Activated T-cell treated with anti-CD3 and anti-CD28 coated beads, Interleukin-2, amount 50 U/mL, for 4 hours (primary cell): Measurements from ENCODE around the gene TST. TPM values are rescaled to one million over a fixed set of nuclear protein-coding genes. Genes with fewer than 3 reads are reported as not detected.

Experiments
- ATAC-seq, 2 donors: fragments of 200-7000 bp; cut with Tn5 transposase; one replicate each; pipeline ENCODE4 v1.10.0; 2021
- DNase-seq: peaks from one replicate; pipeline ENCODE4 v3.0.0-alpha.2; 2020
- H3K27me3 Mint-ChIP-seq: one replicate; pipeline ENCODE4 v1.8.0; 2021; ENCODE audit warnings: low read depth, mixed read lengths
- H3K36me3 Mint-ChIP-seq: one replicate; pipeline ENCODE4 v1.8.0; 2022; ENCODE audit warnings: mixed read lengths; ENCODE audit not compliant: insufficient read depth
- H3K4me1 Mint-ChIP-seq: one replicate; pipeline ENCODE4 v1.8.0; 2021; ENCODE audit warnings: low read depth, mixed read lengths
- H3K4me3 Mint-ChIP-seq: one replicate; pipeline ENCODE4 v1.8.0; 2021; ENCODE audit warnings: mild to moderate bottlenecking, moderate library complexity, mixed read lengths
- H3K9me3 Mint-ChIP-seq: one replicate; pipeline ENCODE4 v1.8.0; 2021; ENCODE audit warnings: mixed read lengths
- total RNA-seq, 3 donors: library from RNA; stranded (reverse); gene quantifications; one replicate each; pipeline ENCODE4 v1.2.1, GENCODE V29; 2021

The TST gene
- total RNA-seq, 3 donors from 2014 or later, result 1.2 TPM

GRCh38 chr22:37030560-37031281 lies 11.5 kb upstream of the TST start:
- Mint-ChIP-seq H3K4me3 (no peak overlapping the region), H3K9me3 (no peaks in the 10 kb centered on the region), H3K36me3 (no peaks in the 10 kb centered on the region), H3K27me3 (peaks cover 10% of the 10 kb centered on the region), H3K4me1 (no peaks in the 10 kb centered on the region)
- ATAC-seq, result no peak
- DNase-seq, result no peak

DNA sequence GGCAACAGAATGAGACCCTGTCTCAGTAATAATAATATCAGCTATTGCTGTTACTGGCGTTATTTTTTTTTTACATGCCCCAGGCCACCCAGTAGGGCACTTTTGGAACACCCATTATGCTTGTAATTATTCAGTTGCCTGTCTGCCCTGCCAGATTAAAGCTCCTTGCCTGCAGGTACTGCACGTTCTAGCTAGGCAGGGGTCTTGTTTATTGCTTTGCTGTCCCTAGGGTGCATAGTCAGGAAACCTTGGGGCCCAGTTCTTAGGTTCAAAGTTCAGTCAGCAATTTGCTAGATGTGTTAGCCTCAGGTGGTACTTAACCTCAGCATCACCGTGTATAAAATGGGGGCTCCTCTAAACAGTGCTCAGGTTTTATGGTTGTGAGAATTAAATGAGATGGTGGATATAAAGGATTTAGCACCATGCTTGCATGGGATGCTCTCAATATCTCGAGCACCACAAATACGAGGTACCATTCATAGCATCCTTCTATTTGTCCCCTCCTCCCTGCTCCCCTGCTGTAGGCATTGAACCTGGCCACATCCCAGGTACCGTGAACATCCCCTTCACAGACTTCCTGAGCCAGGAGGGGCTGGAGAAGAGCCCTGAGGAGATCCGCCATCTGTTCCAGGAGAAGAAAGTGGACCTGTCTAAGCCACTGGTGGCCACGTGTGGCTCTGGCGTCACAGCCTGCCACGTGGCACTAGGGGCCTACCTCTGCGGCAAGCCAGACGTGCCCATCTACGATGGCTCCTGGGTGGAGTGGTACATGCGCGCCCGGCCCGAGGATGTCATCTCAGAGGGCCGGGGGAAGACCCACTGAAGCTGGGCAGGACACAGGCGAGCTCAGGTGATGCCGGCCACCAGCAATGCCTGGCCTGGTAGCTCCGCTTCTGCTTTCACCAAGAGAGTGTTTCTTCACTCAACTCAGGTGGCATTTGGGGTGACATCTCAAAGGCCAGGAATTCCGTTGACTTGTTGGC lies 9.7 kb upstream of the TST start:
- H3K36me3 Mint-ChIP-seq, result no peaks in the 10 kb centered on the region
- no peak for DNase-seq
- H3K27me3 Mint-ChIP-seq, result peaks cover 2% of the 10 kb centered on the region
- no peaks in the 10 kb centered on the region for H3K9me3 Mint-ChIP-seq
- H3K4me1 Mint-ChIP-seq, result no peaks in the 10 kb centered on the region
- H3K4me3 Mint-ChIP-seq, result no peak overlapping the region
- no peak for ATAC-seq

- Mint-ChIP-seq H3K36me3 (no peaks in the 10 kb centered on the region), H3K27me3 (peaks cover 2% of the 10 kb centered on the region), H3K9me3 (no peaks in the 10 kb centered on the region), H3K4me1 (no peaks in the 10 kb centered on the region), H3K4me3 (no peak overlapping the region)
- DNase-seq (no peak), ATAC-seq (no peak)
Measured at GRCh38 chr22:37027556-37027955, 8.3 kb upstream of the TST start.

DNA sequence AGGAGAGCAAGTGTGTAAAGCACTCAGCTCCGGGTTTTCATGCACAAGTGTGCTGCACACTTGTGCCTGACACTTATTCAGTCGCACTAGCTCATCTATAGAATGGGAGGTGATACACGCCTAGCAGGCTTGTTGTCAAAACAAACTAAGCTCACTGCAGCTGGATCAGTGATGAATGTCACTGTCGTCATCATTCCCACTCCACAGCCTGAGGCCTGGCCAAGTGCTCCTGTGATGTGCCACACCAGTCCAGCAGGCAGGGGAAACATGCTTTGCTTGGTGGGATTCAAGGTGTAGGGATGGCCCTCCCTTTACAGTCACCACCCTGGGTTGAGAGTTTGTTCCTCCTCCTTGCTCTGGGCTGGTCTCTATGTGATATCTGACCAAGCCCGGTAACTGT lies 7.1 kb upstream of the TST start:
- Mint-ChIP-seq H3K4me1 (peaks cover 4% of the 10 kb centered on the region), H3K4me3 (no peak overlapping the region), H3K36me3 (no peaks in the 10 kb centered on the region), H3K27me3 (peaks cover 7% of the 10 kb centered on the region), H3K9me3 (no peaks in the 10 kb centered on the region)
- no peak for DNase-seq
- ATAC-seq, result no peak

GRCh38 chr22:37025500-37026070 lies 6.3 kb upstream of the TST start:
- DNase-seq (no peak), ATAC-seq (no peak)
- Mint-ChIP-seq H3K9me3 (no peaks in the 10 kb centered on the region), H3K27me3 (peaks cover 7% of the 10 kb centered on the region), H3K36me3 (no peaks in the 10 kb centered on the region), H3K4me1 (peaks cover 5% of the 10 kb centered on the region), H3K4me3 (no peak overlapping the region)

DNA sequence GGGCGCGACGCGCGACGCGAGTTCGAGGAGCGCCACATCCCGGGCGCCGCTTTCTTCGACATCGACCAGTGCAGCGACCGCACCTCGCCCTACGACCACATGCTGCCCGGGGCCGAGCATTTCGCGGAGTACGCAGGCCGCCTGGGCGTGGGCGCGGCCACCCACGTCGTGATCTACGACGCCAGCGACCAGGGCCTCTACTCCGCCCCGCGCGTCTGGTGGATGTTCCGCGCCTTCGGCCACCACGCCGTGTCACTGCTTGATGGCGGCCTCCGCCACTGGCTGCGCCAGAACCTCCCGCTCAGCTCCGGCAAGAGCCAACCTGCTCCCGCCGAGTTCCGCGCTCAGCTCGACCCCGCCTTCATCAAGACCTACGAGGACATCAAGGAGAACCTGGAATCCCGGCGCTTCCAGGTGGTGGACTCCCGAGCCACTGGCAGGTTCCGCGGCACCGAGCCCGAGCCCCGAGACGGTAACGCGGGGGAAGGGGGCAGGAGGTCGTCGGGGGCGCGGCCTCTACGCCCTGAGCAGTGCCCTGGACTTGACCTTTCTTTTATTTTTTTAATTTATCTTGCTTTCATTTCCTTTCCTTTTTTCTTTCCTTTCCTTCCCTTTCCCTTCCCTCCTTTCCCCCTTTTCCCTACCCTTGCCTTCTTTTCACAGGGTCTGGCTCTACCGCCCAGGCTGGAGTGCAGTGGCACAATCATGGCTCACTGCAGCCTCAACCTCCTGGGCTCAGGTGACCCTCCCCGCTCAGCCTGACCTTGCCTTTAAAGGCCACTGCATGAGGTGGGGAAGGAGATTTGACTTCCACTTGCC lies 5.3 kb upstream of the TST start:
- no peak overlapping the region for H3K4me3 Mint-ChIP-seq
- no peaks in the 10 kb centered on the region for H3K9me3 Mint-ChIP-seq
- H3K36me3 Mint-ChIP-seq, result no peaks in the 10 kb centered on the region
- ATAC-seq (no peak), DNase-seq (no peak)
- H3K4me1 Mint-ChIP-seq, result peaks cover 11% of the 10 kb centered on the region
- peaks cover 8% of the 10 kb centered on the region for H3K27me3 Mint-ChIP-seq

GRCh38 chr22:37023743-37024338 lies 4.6 kb upstream of the TST start:
- peaks cover 11% of the 10 kb centered on the region for H3K4me1 Mint-ChIP-seq
- H3K36me3 Mint-ChIP-seq, result no peaks in the 10 kb centered on the region
- no peaks in the 10 kb centered on the region for H3K9me3 Mint-ChIP-seq
- ATAC-seq (no peak), DNase-seq (no peak)
- H3K27me3 Mint-ChIP-seq, result peaks cover 8% of the 10 kb centered on the region
- H3K4me3 Mint-ChIP-seq, result no peak overlapping the region

- ATAC-seq, result no peak
- Mint-ChIP-seq H3K36me3 (no peaks in the 10 kb centered on the region), H3K27me3 (peaks cover 10% of the 10 kb centered on the region), H3K4me1 (peaks cover 13% of the 10 kb centered on the region), H3K9me3 (no peaks in the 10 kb centered on the region), H3K4me3 (no peak overlapping the region)
- no peak for DNase-seq
Measured at GRCh38 chr22:37022483-37023337, 3.5 kb upstream of the TST start.

- H3K27me3 Mint-ChIP-seq, result peaks cover 11% of the 10 kb centered on the region
- H3K36me3 Mint-ChIP-seq, result no peaks in the 10 kb centered on the region
- peaks cover 13% of the 10 kb centered on the region for H3K4me1 Mint-ChIP-seq
- H3K9me3 Mint-ChIP-seq, result no peaks in the 10 kb centered on the region
- ATAC-seq (peak in 1 of 2 donors; percentile 32), DNase-seq (peak; percentile 52)
- peak overlapping the region; percentile 59 for H3K4me3 Mint-ChIP-seq
Measured at GRCh38 chr22:37021710-37022482, 2.6 kb upstream of the TST start.

- no peaks in the 10 kb centered on the region for H3K36me3 Mint-ChIP-seq
- no peak overlapping the region for H3K4me3 Mint-ChIP-seq
- no peak for ATAC-seq
- peaks cover 13% of the 10 kb centered on the region for H3K4me1 Mint-ChIP-seq
- no peaks in the 10 kb centered on the region for H3K9me3 Mint-ChIP-seq
- H3K27me3 Mint-ChIP-seq, result peaks cover 11% of the 10 kb centered on the region
- no peak for DNase-seq
Measured at GRCh38 chr22:37021041-37021440, 1.8 kb upstream of the TST start.

DNA sequence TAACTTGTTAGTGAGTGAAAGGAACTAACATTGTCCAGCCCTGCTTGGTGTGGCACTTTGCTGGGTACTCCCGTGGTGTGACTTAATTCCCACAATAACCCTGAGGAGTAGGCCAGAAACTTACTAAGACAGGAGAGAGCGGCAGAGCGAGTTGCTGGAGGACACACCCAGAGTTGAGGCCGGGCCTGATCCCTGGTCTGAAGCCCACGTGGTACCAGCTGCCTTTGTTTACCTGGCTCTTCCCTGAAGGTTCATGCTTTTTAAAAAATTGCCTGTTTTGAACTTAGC lies 889 bp upstream of the TST start:
- Mint-ChIP-seq H3K4me3 (peak overlapping the region; percentile 86), H3K36me3 (no peaks in the 10 kb centered on the region), H3K27me3 (peaks cover 10% of the 10 kb centered on the region), H3K4me1 (peaks cover 13% of the 10 kb centered on the region), H3K9me3 (no peaks in the 10 kb centered on the region)
- ATAC-seq, result no peak
- no peak for DNase-seq

GRCh38 chr22:37018815-37019308 lies 385 bp downstream of the TST start:
- ATAC-seq, result peak in 1 of 2 donors; percentile 21
- H3K9me3 Mint-ChIP-seq, result no peaks in the 10 kb centered on the region
- H3K27me3 Mint-ChIP-seq, result peaks cover 9% of the 10 kb centered on the region
- H3K36me3 Mint-ChIP-seq, result no peaks in the 10 kb centered on the region
- peaks cover 13% of the 10 kb centered on the region for H3K4me1 Mint-ChIP-seq
- DNase-seq, result no peak
- H3K4me3 Mint-ChIP-seq, result peak overlapping the region; percentile 77
